ENCODE measurements around the gene VDR.

DNA sequence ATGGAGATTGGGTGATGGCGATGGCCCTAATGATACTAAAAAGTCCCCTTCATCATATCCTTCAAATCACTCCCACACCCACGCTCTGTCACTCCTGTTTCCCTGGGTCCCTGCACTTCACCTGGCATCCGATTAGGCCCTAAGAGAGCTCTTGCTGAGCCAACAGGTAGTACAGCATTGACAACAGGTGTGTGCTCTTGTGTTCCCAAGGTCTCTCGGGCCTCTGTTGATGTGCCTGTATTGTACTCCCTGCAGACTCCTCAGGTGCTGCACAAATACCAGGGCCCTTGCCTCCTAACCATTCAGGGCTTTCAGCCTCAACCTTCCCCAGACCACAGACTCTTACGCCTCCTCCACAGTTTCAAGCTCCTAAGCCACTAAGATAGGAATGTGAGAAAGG is 25.8 kb upstream of the VDR start:
- TF ChIP-seq CTCF (IDR thresholded peaks at IDR 0.05) (no peak), EZH2phosphoT487 (IDR thresholded peaks at IDR 0.05) (no peak), EZH2 (IDR thresholded peaks at IDR 0.05) (no peak)
